Sigmoid colon (tissue), 7 donors: Measurements from ENCODE around the gene CTBS. TPM values are rescaled to one million over a fixed set of nuclear protein-coding genes. Genes with fewer than 3 reads are reported as not detected.

ENCODE experiments used
- DNase-seq: peaks from one replicate; pipeline ENCODE4 v3.0.0-alpha.2; 2019
- H3K27ac ChIP-seq, 4 donors: fragments of 200-600 bp; sonication (generic); one replicate each; pipeline ENCODE4 v1.5.1; 2016 to 2019; ENCODE audit warnings: mild to moderate bottlenecking in 1 of 4
- H3K27me3 ChIP-seq, 3 donors: fragments of 200-600 bp; sonication (generic); one replicate each; pipeline ENCODE4 v1.5.1; 2019; ENCODE audit warnings: mild to moderate bottlenecking in 1 of 3
- H3K36me3 ChIP-seq, 4 donors: fragments of 200-600 bp; sonication (generic); one replicate each; pipeline ENCODE4 v1.5.1; 2016 to 2019
- H3K4me1 ChIP-seq, 4 donors: fragments of 200-600 bp; sonication (generic); one replicate each; pipeline ENCODE4 v1.5.1; 2017 to 2019
- H3K4me3 ChIP-seq, 4 donors: fragments of 200-600 bp; sonication (generic); one replicate each; pipeline ENCODE4 v1.5.1; 2017 to 2019; ENCODE audit warnings: mild to moderate bottlenecking in 2 of 4, moderate library complexity in 1 of 4
- H3K9me3 ChIP-seq, 4 donors: fragments of 200-600 bp in 3 of 4; sonication (generic) in 3 of 4; one replicate each; pipeline versions ENCODE4 v1.5.1 to v1.6.1; 2013 to 2019
- CTCF ChIP-seq, 4 experiments: fragments of 450-650 bp in 3 of 4; fragments of 200-600 bp in 1 of 4; IDR thresholded peaks; one replicate each; pipeline ENCODE4 v1.5.1; 2016 to 2019; ENCODE audit warnings: antibody characterized with exemption in 4 of 4, mild to moderate bottlenecking in 3 of 4, moderate library complexity in 2 of 4
- EP300 ChIP-seq, 4 donors: sonication (generic); formaldehyde crosslinking; IDR thresholded peaks; one replicate each; pipeline ENCODE4 v1.6.1; 2017; ENCODE audit warnings: antibody characterized with exemption in 4 of 4
- POLR2A ChIP-seq, 2 donors: fragments of 450-650 bp; IDR thresholded peaks; one replicate each; pipeline ENCODE4 v1.6.1; 2016; ENCODE audit warnings: antibody characterized with exemption in 2 of 2, mild to moderate bottlenecking in 2 of 2, moderate library complexity in 2 of 2
- POLR2AphosphoS5 ChIP-seq, 4 donors: sonication (generic); formaldehyde crosslinking; IDR thresholded peaks; one replicate each; pipeline ENCODE4 v1.6.1; 2017; ENCODE audit warnings: antibody characterized with exemption in 4 of 4
- WGBS, 2 donors: extraction: QIAGEN DNeasy Blood & Tissue Kit; methylation state at CpG; one replicate each; pipeline ENCODE4 v1.1.7; 2013; 5-methylcytosine and 5-hydroxymethylcytosine counted together
- intact Hi-C: fragments of 100-400 bp; cut with DNase I; formaldehyde crosslinking; loops from one replicate; pipeline ENCODE4 v1.15.1; 2023
- polyA plus RNA-seq, 3 donors: library from polyadenylated mRNA; stranded (reverse); fragments of 200-250 nt; gene quantifications; one replicate each; pipeline ENCODE4 v1.2.3, GENCODE V29; 2013
- total RNA-seq, 4 donors: library from RNA; depleted of rRNA; stranded (reverse); fragments of >200 nt; gene quantifications; one replicate each; pipeline ENCODE4 v1.1.0, GENCODE V29; 2016
- donor health status: healthy with polysubstance abuse.
- donor health status: Bipolar disorder and iron deficiency.
- donor health status: healthy.

CTBS gene
- total RNA-seq (10 to 100 TPM in 3 of 4 donors, 1 to 10 TPM in 1; 9.7 to 20.1 (median 14.2) TPM), polyA plus RNA-seq (10 to 100 TPM in 1 of 3 donors, 1 to 10 TPM in 2; 8.3 to 12.6 (median 9.9) TPM)

GRCh38 chr1:84573967-84574842, at the start of gene CTBS:
Gene CTBS, minus strand, starts transcription at chr1:84574440. Its CDS starts 25 bp downstream, at chr1:84574415.
- peaks cover 0 to 33% (median 18%) of the 10 kb centered on the region in 4 donors for H3K4me1 ChIP-seq
- intact Hi-C loops = loop anchor here (1.0 to 5.0 kb wide), 3 partner anchors 48 to 95 kb away; partner anchors contain the start of genes GNG5, RPF1 and SPATA1
- peak; percentile 95 for DNase-seq
- H3K36me3 ChIP-seq = peaks cover 0 to 7% (median 0%) of the 10 kb centered on the region in 4 donors
- peak within 1 kb of the TSS; percentile 95 to 99 (median 98) for H3K27ac ChIP-seq
- 1% methylated on average over 67 of the region's 67 CpGs for WGBS, 2 donors
- no peaks in the 10 kb centered on the region for H3K9me3 ChIP-seq
- H3K4me3 ChIP-seq = peak within 1 kb of the TSS; percentile 63 to 75 (median 65)
- H3K27me3 ChIP-seq = no peaks in the 10 kb centered on the region
- TF ChIP-seq CTCF (IDR thresholded peaks at IDR 0.05) (no peak), POLR2A (IDR thresholded peaks at IDR 0.05) (peak; percentile 55), POLR2AphosphoS5 (IDR thresholded peaks at IDR 0.05) (peak; percentile 92 to 96 (median 96)), EP300 (IDR thresholded peaks at IDR 0.05) (no peak)

- WGBS, 2 donors = 79 to 88% methylated on average over 14 of the region's 14 CpGs
- Histone ChIP-seq H3K4me3 (no peak overlapping the region), H3K9me3 (no peaks in the 10 kb centered on the region), H3K4me1 (peaks cover 0 to 40% (median 22%) of the 10 kb centered on the region in 4 donors), H3K27ac (peak overlapping the region in 1 of 4 donors; percentile 76), H3K27me3 (no peaks in the 10 kb centered on the region), H3K36me3 (no peaks in the 10 kb centered on the region)
- DNase-seq = no peak
- intact Hi-C loops = loop anchor here (2.0 to 5.0 kb wide), 3 partner anchors 49 to 179 kb away; partner anchors contain the start of gene CTBS
- TF ChIP-seq EP300 (IDR thresholded peaks at IDR 0.05) = no peak
- no peak for TF ChIP-seq CTCF (IDR thresholded peaks at IDR 0.05)
- no peak for TF ChIP-seq POLR2A (IDR thresholded peaks at IDR 0.05)
- no peak for TF ChIP-seq POLR2AphosphoS5 (IDR thresholded peaks at IDR 0.05)
Measured at GRCh38 chr1:84621553-84621952, 47.3 kb upstream of the CTBS start.

- peak overlapping the region; percentile 42 to 64 (median 58) for H3K4me3 ChIP-seq
- no peaks in the 10 kb centered on the region for H3K9me3 ChIP-seq
- peaks cover 0 to 46% (median 22%) of the 10 kb centered on the region in 4 donors for H3K4me1 ChIP-seq
- peak overlapping the region; percentile 68 to 80 (median 76) for H3K27ac ChIP-seq
- no peaks in the 10 kb centered on the region for H3K27me3 ChIP-seq
- intact Hi-C loops = loop anchor here (2.0 to 5.0 kb wide), 3 partner anchors 49 to 178 kb away; partner anchors contain the start of gene CTBS
- 0 to 1% methylated on average over 46 of the region's 46 CpGs for WGBS, 2 donors
- TF ChIP-seq CTCF (IDR thresholded peaks at IDR 0.05) (peak; percentile 74 to 99 (median 79)), EP300 (IDR thresholded peaks at IDR 0.05) (no peak), POLR2AphosphoS5 (IDR thresholded peaks at IDR 0.05) (peak in 2 of 4 donors; percentile 27 to 61)
- peak; percentile 88 for DNase-seq
- no peaks in the 10 kb centered on the region for H3K36me3 ChIP-seq
Measured at GRCh38 chr1:84620720-84621313, 46.6 kb upstream of the CTBS start.

GRCh38 chr1:84619383-84620102, 45.3 kb upstream of the CTBS start:
- intact Hi-C loops = loop anchor here (2.0 to 5.0 kb wide), 3 partner anchors 47 to 177 kb away; partner anchors contain the start of gene CTBS
- Histone ChIP-seq H3K36me3 (no peaks in the 10 kb centered on the region), H3K9me3 (peaks cover 0 to under 1% (median 0%) of the 10 kb centered on the region in 4 donors), H3K27ac (peak overlapping the region; percentile 54 to 80 (median 76)), H3K4me3 (no peak overlapping the region), H3K4me1 (peaks cover 0 to 46% (median 22%) of the 10 kb centered on the region in 4 donors), H3K27me3 (no peaks in the 10 kb centered on the region)
- WGBS, 2 donors = 62 to 69% methylated on average over 9 of the region's 9 CpGs
- no peak for TF ChIP-seq CTCF (IDR thresholded peaks at IDR 0.05)
- no peak for TF ChIP-seq POLR2A (IDR thresholded peaks at IDR 0.05)
- peak; percentile 39 to 71 (median 64) for TF ChIP-seq POLR2AphosphoS5 (IDR thresholded peaks at IDR 0.05)
- peak in 2 of 4 donors; percentile 70 to 80 for TF ChIP-seq EP300 (IDR thresholded peaks at IDR 0.05)
- no peak for DNase-seq
